ENCODE data around the gene DYSF. TPM values are rescaled to one million over a fixed set of nuclear protein-coding genes. Genes with fewer than 3 reads are reported as not detected.

The DYSF gene
- total and polyA plus RNA-seq, 2 donors, result 5.8 to 9.2 TPM

DNA sequence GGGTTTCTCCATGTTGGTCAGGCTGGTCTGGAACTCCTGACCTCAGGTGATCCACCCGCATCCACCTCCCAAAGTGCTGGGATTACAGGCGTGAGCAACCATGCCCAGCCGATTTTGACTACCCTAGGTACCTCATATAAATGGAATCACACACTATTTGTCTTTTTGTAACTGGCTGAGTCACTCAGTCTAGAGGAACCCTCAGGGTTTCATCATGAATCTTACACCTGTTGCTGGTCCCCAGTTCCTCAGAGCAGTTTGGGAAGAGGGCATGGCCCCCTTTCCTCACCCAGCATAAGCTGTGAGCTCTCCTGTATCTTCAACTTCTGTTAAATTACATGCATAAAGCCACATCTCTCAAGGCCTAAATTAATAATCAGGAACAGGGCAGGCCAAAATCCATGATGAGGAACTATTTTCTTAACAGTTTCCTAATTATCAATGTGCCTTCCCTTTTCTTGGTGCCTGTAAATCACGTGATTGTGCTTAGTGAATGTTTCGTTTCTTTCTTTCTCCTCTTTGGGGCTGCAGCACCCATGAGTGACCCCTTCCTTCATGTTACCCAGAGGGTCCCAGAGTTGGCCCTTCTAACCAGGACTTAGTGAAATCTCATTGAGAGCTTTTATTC, 20.9 kb downstream of the DYSF start:
- no peak for DNase-seq (ENCODE audit: low read depth in 6 of 9, low spot score in 9 of 9)
- H3K9me3 ChIP-seq (ENCODE audit: control insufficient read depth in 2 of 2, insufficient read depth in 1 of 2, low read length in 1 of 2), result no peaks in the 10 kb centered on the region
- H3K27ac ChIP-seq (ENCODE audit: low read depth in 1 of 2, low read length in 1 of 2), result no peak overlapping the region
- peaks cover 0 to 8% of the 10 kb centered on the region in 2 donors for H3K27me3 ChIP-seq (ENCODE audit: control insufficient read depth in 2 of 2, insufficient read depth in 1 of 2, low read length in 1 of 2)
- no peak overlapping the region for H3K4me3 ChIP-seq (ENCODE audit: low read length in 2 of 2)
- peaks cover 0 to 2% of the 10 kb centered on the region in 2 donors for H3K4me1 ChIP-seq (ENCODE audit: control insufficient read depth in 2 of 2, insufficient read depth in 2 of 2, low read length in 2 of 2)
- no peaks in the 10 kb centered on the region for H3K36me3 ChIP-seq (ENCODE audit: control insufficient read depth in 2 of 2, insufficient read depth in 2 of 2, low read length in 1 of 2)
- 80% methylated on average over 5 of the region's 5 CpGs for WGBS

DNA sequence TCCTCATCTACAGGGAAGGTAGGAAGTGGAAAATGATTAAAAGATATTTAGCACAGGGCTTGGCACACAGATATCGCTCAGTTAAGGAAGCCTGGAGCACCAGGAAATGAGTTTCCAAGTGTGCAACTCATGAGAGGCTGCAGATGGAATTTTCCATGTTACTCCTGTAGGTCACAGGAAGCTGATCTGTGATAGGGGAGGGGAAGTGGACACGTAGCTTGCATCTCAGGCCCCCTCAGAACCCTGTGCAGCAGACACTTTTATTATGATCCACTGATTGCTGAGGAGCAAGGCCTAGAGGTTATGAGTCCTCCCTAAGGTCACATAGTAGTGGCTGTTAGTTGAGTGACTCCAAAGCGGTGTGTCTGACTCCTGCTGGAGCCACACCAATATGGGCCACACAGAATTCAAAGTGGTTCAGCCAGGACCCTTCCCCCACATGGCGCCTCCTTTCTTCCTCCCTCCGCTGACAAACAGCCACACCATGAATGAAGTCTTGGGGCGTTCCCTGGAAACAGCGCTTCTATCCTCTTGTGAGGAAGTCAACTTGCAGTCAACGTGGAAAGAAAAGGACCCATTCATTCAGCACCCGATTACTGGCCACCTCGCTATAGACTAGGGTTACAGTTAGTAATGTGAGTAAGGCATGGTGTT, 21.5 kb downstream of the DYSF start:
- Histone ChIP-seq H3K36me3 (ENCODE audit: control insufficient read depth in 2 of 2, insufficient read depth in 2 of 2, low read length in 1 of 2) (no peaks in the 10 kb centered on the region), H3K4me1 (ENCODE audit: control insufficient read depth in 2 of 2, insufficient read depth in 2 of 2, low read length in 2 of 2) (no peaks in the 10 kb centered on the region), H3K9me3 (ENCODE audit: control insufficient read depth in 2 of 2, insufficient read depth in 1 of 2, low read length in 1 of 2) (no peaks in the 10 kb centered on the region), H3K27me3 (ENCODE audit: control insufficient read depth in 2 of 2, insufficient read depth in 1 of 2, low read length in 1 of 2) (peaks cover 0 to 3% of the 10 kb centered on the region in 2 donors), H3K27ac (ENCODE audit: low read depth in 1 of 2, low read length in 1 of 2) (no peak overlapping the region), H3K4me3 (ENCODE audit: low read length in 2 of 2) (no peak overlapping the region)
- 95% methylated on average over 10 of the region's 10 CpGs for WGBS
- DNase-seq (ENCODE audit: low read depth in 6 of 9, low spot score in 9 of 9), result no peak

- no peak for DNase-seq (ENCODE audit: low read depth in 6 of 9, low spot score in 9 of 9)
- Histone ChIP-seq H3K27me3 (ENCODE audit: control insufficient read depth in 2 of 2, insufficient read depth in 1 of 2, low read length in 1 of 2) (no peaks in the 10 kb centered on the region), H3K4me3 (ENCODE audit: low read length in 2 of 2) (no peak overlapping the region), H3K36me3 (ENCODE audit: control insufficient read depth in 2 of 2, insufficient read depth in 2 of 2, low read length in 1 of 2) (no peaks in the 10 kb centered on the region), H3K9me3 (ENCODE audit: control insufficient read depth in 2 of 2, insufficient read depth in 1 of 2, low read length in 1 of 2) (no peaks in the 10 kb centered on the region), H3K4me1 (ENCODE audit: control insufficient read depth in 2 of 2, insufficient read depth in 2 of 2, low read length in 2 of 2) (no peaks in the 10 kb centered on the region), H3K27ac (ENCODE audit: low read depth in 1 of 2, low read length in 1 of 2) (no peak overlapping the region)
- WGBS, result 82% methylated on average over 1 of the region's 1 CpG
Observed at GRCh38 chr2:71476495-71476894, 23.1 kb downstream of the DYSF start.

GRCh38 chr2:71477231-71477691, 23.9 kb downstream of the DYSF start:
- WGBS, result 96% methylated on average over 6 of the region's 6 CpGs
- no peaks in the 10 kb centered on the region for H3K36me3 ChIP-seq (ENCODE audit: control insufficient read depth in 2 of 2, insufficient read depth in 2 of 2, low read length in 1 of 2)
- H3K27me3 ChIP-seq (ENCODE audit: control insufficient read depth in 2 of 2, insufficient read depth in 1 of 2, low read length in 1 of 2), result no peaks in the 10 kb centered on the region
- H3K4me1 ChIP-seq (ENCODE audit: control insufficient read depth in 2 of 2, insufficient read depth in 2 of 2, low read length in 2 of 2), result no peaks in the 10 kb centered on the region
- no peak for DNase-seq (ENCODE audit: low read depth in 6 of 9, low spot score in 9 of 9)
- no peak overlapping the region for H3K27ac ChIP-seq (ENCODE audit: low read depth in 1 of 2, low read length in 1 of 2)
- H3K4me3 ChIP-seq (ENCODE audit: low read length in 2 of 2), result no peak overlapping the region
- H3K9me3 ChIP-seq (ENCODE audit: control insufficient read depth in 2 of 2, insufficient read depth in 1 of 2, low read length in 1 of 2), result no peaks in the 10 kb centered on the region

DNA sequence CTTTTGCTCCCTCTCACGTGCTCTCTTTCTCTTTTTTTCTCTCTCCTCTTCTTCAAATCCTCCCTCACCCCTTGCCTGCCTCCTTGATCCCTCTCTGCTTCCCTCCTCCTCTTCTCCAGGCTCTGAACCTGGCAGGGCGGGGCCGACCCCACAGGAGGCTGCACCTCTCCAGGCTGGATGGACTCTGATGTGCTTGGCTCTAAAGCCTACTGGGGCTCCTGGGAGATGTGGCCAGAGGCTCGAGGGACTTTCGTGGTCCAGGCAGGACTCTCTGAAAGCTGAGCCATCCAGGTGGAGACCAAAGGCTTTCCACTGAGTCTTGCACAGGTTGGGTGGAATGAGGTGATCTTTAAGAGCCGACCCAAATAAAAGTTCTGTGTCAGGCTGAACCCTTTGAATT, 25.4 kb downstream of the DYSF start:
- no peak overlapping the region for H3K27ac ChIP-seq (ENCODE audit: low read depth in 1 of 2, low read length in 1 of 2)
- WGBS, result 84% methylated on average over 6 of the region's 6 CpGs
- no peaks in the 10 kb centered on the region for H3K9me3 ChIP-seq (ENCODE audit: control insufficient read depth in 2 of 2, insufficient read depth in 1 of 2, low read length in 1 of 2)
- no peak for DNase-seq (ENCODE audit: low read depth in 6 of 9, low spot score in 9 of 9)
- no peaks in the 10 kb centered on the region for H3K27me3 ChIP-seq (ENCODE audit: control insufficient read depth in 2 of 2, insufficient read depth in 1 of 2, low read length in 1 of 2)
- H3K4me1 ChIP-seq (ENCODE audit: control insufficient read depth in 2 of 2, insufficient read depth in 2 of 2, low read length in 2 of 2), result no peaks in the 10 kb centered on the region
- H3K36me3 ChIP-seq (ENCODE audit: control insufficient read depth in 2 of 2, insufficient read depth in 2 of 2, low read length in 1 of 2), result no peaks in the 10 kb centered on the region
- H3K4me3 ChIP-seq (ENCODE audit: low read length in 2 of 2), result no peak overlapping the region

DNA sequence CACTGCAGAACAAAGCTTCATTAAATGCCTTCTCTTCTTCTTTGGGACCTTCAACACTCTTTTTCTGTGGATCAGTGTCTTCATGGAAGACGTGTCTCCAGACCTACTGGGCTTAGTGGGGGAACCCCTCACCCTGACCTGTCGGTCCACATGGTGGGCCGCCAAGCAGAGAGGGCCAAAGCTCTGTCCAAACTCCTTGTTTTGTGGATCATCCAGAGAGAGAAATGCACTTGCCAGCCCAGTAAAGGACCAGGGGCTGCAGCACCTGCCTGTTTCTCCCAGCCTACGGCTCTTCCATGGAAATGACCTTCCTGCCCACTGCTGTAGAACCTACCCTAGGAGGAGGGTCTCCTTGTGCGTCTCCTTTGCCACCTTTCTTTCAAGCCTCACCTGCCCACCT, 25.9 kb downstream of the DYSF start:
- no peak overlapping the region for H3K27ac ChIP-seq (ENCODE audit: low read depth in 1 of 2, low read length in 1 of 2)
- H3K9me3 ChIP-seq (ENCODE audit: control insufficient read depth in 2 of 2, insufficient read depth in 1 of 2, low read length in 1 of 2), result no peaks in the 10 kb centered on the region
- no peak overlapping the region for H3K4me3 ChIP-seq (ENCODE audit: low read length in 2 of 2)
- DNase-seq (ENCODE audit: low read depth in 6 of 9, low spot score in 9 of 9), result no peak
- no peaks in the 10 kb centered on the region for H3K4me1 ChIP-seq (ENCODE audit: control insufficient read depth in 2 of 2, insufficient read depth in 2 of 2, low read length in 2 of 2)
- no peaks in the 10 kb centered on the region for H3K27me3 ChIP-seq (ENCODE audit: control insufficient read depth in 2 of 2, insufficient read depth in 1 of 2, low read length in 1 of 2)
- 95% methylated on average over 5 of the region's 5 CpGs for WGBS
- H3K36me3 ChIP-seq (ENCODE audit: control insufficient read depth in 2 of 2, insufficient read depth in 2 of 2, low read length in 1 of 2), result no peaks in the 10 kb centered on the region

DNA sequence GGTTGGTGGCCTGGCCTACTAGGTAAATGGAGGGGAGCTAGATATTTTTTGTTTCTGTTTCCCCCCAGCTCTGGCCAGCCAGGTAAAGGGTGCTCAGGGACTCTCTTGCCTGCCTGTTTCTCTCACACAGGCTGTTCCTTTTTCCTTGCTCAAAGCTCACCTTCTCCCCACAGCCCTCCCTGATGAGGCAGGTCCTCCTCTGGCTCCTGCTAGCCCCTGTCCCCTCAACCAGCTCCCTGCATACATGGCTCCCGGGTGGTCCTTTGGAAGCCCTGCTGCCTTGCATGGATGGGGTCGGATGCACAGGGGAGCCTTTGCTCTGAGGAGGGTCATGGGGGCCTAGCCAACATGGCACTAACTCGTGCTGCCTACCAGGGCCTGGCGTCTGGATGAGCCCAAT, 27.8 kb downstream of the DYSF start:
- Histone ChIP-seq H3K27ac (ENCODE audit: low read depth in 1 of 2, low read length in 1 of 2) (no peak overlapping the region), H3K4me3 (ENCODE audit: low read length in 2 of 2) (no peak overlapping the region), H3K36me3 (ENCODE audit: control insufficient read depth in 2 of 2, insufficient read depth in 2 of 2, low read length in 1 of 2) (no peaks in the 10 kb centered on the region), H3K4me1 (ENCODE audit: control insufficient read depth in 2 of 2, insufficient read depth in 2 of 2, low read length in 2 of 2) (no peaks in the 10 kb centered on the region), H3K27me3 (ENCODE audit: control insufficient read depth in 2 of 2, insufficient read depth in 1 of 2, low read length in 1 of 2) (no peaks in the 10 kb centered on the region), H3K9me3 (ENCODE audit: control insufficient read depth in 2 of 2, insufficient read depth in 1 of 2, low read length in 1 of 2) (no peaks in the 10 kb centered on the region)
- WGBS, result 96% methylated on average over 4 of the region's 4 CpGs
- no peak for DNase-seq (ENCODE audit: low read depth in 6 of 9, low spot score in 9 of 9)

GRCh38 chr2:71482055-71482454, 28.7 kb downstream of the DYSF start:
- no peak overlapping the region for H3K27ac ChIP-seq (ENCODE audit: low read depth in 1 of 2, low read length in 1 of 2)
- DNase-seq (ENCODE audit: low read depth in 6 of 9, low spot score in 9 of 9), result no peak
- H3K36me3 ChIP-seq (ENCODE audit: control insufficient read depth in 2 of 2, insufficient read depth in 2 of 2, low read length in 1 of 2), result no peaks in the 10 kb centered on the region
- no peaks in the 10 kb centered on the region for H3K4me1 ChIP-seq (ENCODE audit: control insufficient read depth in 2 of 2, insufficient read depth in 2 of 2, low read length in 2 of 2)
- H3K4me3 ChIP-seq (ENCODE audit: low read length in 2 of 2), result no peak overlapping the region
- no peaks in the 10 kb centered on the region for H3K9me3 ChIP-seq (ENCODE audit: control insufficient read depth in 2 of 2, insufficient read depth in 1 of 2, low read length in 1 of 2)
- WGBS, result 86% methylated on average over 4 of the region's 4 CpGs
- H3K27me3 ChIP-seq (ENCODE audit: control insufficient read depth in 2 of 2, insufficient read depth in 1 of 2, low read length in 1 of 2), result no peaks in the 10 kb centered on the region

DNA sequence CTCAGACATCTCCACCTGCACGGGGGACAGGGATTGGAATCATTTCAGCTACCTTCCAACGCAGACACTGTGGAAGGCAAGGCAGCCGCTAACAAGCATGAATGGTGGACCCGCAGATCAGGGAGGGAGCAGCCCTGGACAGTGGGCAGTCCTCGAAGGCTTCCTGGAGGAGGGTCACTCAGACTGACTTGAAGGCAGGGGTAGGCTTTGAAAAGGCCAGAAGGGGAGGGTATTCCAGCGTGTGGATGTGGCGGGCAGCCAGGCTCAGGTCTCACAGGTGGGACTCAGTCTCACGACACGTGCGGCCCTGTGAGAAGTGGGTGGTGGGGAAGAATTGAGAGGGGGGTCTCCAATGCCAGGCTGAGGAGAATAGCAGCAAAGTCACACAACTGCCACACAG, 29.9 kb downstream of the DYSF start:
- Histone ChIP-seq H3K27ac (ENCODE audit: low read depth in 1 of 2, low read length in 1 of 2) (no peak overlapping the region), H3K36me3 (ENCODE audit: control insufficient read depth in 2 of 2, insufficient read depth in 2 of 2, low read length in 1 of 2) (no peaks in the 10 kb centered on the region), H3K9me3 (ENCODE audit: control insufficient read depth in 2 of 2, insufficient read depth in 1 of 2, low read length in 1 of 2) (no peaks in the 10 kb centered on the region), H3K4me1 (ENCODE audit: control insufficient read depth in 2 of 2, insufficient read depth in 2 of 2, low read length in 2 of 2) (no peaks in the 10 kb centered on the region), H3K27me3 (ENCODE audit: control insufficient read depth in 2 of 2, insufficient read depth in 1 of 2, low read length in 1 of 2) (no peaks in the 10 kb centered on the region), H3K4me3 (ENCODE audit: low read length in 2 of 2) (no peak overlapping the region)
- 96% methylated on average over 10 of the region's 10 CpGs for WGBS
- no peak for DNase-seq (ENCODE audit: low read depth in 6 of 9, low spot score in 9 of 9)
